HG03139 (cell line): ENCODE results near the gene CEMIP.

Experiments
- ATAC-seq: cut with Tn5 transposase; IDR thresholded peaks from one replicate; pipeline ENCODE4 v1.9.1; 2021; ENCODE audit not compliant: unreplicated experiment

Gene CEMIP

DNA sequence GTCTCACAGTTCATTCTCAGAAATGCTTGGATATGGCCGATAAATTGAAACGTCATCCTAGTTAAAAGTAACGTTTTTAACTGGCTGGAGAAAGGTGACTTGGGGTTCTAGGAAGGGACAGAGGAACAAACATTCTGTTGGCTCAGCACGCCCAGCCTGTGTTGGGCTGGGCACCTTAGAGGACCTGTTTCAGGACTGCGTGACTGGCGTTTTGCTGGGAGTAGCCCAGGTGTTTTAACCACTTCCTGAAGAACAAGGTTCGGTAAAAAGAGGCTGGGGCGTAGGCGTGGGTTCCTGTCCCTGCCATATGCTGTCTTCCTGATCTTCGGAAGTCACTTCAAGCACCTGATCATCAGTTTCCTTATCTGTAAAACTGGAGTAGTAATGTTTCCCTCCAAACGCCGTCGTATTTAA is 220.5 kb downstream of the CEMIP start:
- no peak for ATAC-seq

DNA sequence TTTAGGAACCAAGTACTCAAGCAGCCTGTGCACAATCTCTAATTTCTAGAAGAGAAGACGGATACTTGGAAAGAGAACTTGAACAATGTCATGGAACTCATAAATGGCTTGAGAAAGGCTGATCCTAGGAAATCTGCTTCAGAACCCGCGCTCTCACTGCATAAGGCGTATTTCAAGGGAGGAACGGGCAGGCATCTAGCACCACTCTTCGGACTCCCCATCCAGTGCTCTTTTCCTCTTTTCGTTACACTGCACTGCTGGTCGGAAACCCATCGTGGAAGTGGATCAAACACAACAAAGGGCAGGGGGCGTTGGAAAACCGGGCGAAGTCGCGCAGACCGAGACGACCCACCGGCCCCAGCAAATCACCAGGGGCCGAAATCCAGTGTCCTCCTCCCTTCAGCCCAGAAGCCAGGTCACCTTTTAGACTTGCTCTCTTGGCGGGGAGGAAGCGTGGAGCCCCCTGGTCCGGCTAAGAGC is 221.0 kb downstream of the CEMIP start:
- no peak for ATAC-seq

GRCh38 chr15:81000624-81001151 is 221.5 kb downstream of the CEMIP start, which contains the start of gene TLNRD1:
Gene TLNRD1 (plus strand): TSS chr15:81000923. CDS start chr15:81002272, 1,349 bp downstream.
- ATAC-seq = peak; percentile 58
